ENCODE measurements around the gene NKX6-1. TPM values are rescaled to one million over a fixed set of nuclear protein-coding genes. Genes with fewer than 3 reads are reported as not detected.
A peak's percentile ranks its signal among the peaks of the same experiment; 100 is the strongest.

NKX6-1 gene
- total RNA-seq, result not detected
- long read RNA-seq, result 0 reads

DNA sequence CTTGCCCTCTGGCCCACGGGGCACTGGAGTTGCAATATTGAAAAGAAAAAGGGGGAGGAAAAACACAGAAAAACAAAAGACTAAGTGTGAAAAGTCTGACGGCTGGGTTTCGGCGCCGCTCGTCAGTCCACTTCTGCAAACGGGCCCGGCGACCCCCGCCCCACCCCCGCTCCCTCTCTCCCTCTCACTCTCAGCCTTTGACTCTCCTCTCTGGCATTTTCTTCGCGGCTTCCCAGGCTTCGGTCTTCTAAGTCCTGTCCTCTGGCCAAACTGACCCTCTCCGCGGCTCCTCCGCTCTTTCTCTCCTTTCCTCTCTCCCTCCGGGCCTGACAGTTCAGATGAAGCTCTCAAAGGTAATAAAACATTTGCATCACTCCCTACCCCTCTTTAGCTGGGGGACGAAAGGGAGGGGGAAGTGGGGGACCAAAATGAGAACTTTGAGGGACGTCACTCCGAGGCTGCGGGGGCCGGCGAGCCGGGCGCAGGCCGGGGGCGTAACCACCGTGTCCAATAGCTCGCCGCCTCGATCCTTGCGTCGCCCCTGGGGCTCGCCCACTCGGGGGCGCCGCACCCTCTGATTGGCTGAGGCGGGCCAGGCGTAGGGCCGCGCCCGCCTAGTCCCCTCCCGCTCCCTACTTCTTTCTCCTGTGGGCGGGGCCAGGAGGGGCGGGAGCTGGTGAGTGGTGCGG, at the start of gene NKX6-1:
NKX6-1 (minus strand) TSS at position 358 of the 689 bp plus-strand sequence. CDS start 1,064 bp downstream, outside the sequence.
- DNase-seq (peak; percentile 70), ATAC-seq (ENCODE audit: poor library complexity) (peak; percentile 86)
- intact Hi-C loops (cut with DNase I), result no loop called here

DNA sequence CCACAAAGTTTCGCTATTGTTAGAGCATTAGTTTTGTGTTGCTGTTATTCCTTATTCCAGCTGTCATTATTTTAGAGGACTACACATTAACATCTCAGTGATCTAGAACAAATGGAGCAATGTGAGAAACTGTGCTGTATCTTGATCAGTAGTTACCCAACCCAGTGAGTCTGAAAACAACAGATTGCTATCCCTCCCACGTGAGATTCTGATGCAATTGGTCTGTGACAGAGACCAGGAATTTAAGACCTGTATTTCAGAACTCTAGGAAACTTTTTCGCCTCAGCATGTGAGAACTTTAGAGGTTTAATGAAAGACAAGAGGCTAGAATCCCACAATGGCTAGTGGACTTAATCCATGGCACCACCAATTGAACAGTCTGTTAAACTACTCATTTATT, 48.1 kb upstream of the NKX6-1 start:
- ATAC-seq (ENCODE audit: poor library complexity), result no peak
- intact Hi-C loops (cut with DNase I), result no loop called here
- no peak for DNase-seq

DNA sequence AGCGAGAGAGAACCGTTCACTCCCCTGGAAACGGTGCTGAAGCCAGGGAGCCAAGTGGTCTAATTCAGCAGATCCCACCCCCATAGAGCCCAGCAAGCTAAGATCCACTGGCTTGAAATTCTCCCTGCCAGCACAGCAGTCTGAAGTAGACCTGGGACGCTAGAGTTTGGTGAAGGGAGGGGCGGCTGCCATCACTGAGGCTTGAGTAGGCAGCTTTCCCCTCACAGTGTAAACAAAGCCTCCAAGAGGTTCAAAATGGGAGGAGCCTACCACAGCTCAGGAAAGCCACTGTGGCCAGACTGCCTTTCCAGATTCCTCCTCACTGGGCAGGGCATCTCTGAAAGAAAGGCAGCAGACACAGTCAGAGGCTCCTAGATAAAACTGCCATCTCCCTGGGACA, 46.0 kb upstream of the NKX6-1 start:
- DNase-seq (no peak), ATAC-seq (ENCODE audit: poor library complexity) (no peak)
- intact Hi-C loops (cut with DNase I), result no loop called here

DNA sequence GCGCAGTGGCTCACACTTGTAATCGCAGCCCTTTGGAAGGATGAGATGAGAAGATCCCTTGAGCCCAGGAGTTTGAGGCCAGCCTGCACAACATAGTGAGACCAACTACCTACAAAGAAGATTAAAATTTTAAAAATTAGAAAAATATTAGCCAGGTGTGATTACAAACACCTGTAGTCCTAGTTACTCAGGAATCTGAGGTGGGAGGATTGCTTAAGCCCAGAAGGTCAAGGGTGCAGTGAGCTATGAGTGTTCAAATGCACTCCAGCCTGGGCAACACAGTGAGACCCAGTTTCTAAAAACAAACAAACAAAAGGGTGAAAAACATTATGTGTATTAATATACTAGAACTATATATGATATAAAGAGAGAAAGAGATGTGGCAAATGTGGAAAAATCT, 36.8 kb upstream of the NKX6-1 start:
- ATAC-seq (ENCODE audit: poor library complexity) (no peak), DNase-seq (no peak)
- intact Hi-C loops (cut with DNase I), result no loop called here

DNA sequence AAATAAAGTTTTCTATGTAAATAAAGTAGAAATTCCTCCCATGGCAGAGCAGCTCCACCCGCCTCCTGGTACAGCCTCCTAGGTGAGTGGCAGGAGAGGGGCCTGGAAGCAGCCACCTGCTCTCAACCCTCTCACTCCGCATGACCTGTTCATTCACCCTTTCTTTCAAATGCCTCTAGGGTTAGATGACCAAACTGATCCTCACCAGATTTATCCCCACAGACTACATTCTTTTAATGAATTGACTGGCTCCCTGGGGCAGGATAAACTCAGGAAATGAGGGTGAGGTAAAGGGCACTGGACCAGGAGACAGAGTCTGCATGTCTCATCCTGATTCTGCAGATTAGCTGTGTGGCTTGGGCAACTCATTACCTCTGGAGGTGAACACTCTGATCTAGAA, 32.6 kb upstream of the NKX6-1 start:
- ATAC-seq (ENCODE audit: poor library complexity) (no peak), DNase-seq (no peak)
- intact Hi-C loops (cut with DNase I), result no loop called here

GRCh38 chr4:84530871-84531270, 31.8 kb upstream of the NKX6-1 start:
- DNase-seq (no peak), ATAC-seq (ENCODE audit: poor library complexity) (no peak)
- intact Hi-C loops (cut with DNase I), result no loop called here

DNA sequence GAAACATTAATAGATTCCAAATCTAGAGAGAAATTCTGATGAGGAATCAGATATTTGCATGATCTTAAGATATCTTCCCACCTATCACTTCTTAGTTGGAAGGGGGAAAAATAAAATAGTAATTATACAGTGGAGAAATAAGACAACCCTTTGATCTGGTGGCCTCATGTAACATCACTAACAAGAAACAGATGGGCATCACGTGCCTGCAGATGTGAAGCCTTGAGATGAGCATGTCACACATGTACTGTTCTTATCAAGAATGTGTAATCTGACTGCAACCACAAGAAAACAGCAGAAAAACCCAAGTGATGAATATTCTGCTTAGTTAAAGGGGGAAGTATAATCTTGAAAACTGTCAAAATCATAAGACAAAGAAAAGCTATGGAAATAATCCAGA, 31.4 kb upstream of the NKX6-1 start:
- intact Hi-C loops (cut with DNase I), result no loop called here
- DNase-seq (no peak), ATAC-seq (ENCODE audit: poor library complexity) (no peak)

DNA sequence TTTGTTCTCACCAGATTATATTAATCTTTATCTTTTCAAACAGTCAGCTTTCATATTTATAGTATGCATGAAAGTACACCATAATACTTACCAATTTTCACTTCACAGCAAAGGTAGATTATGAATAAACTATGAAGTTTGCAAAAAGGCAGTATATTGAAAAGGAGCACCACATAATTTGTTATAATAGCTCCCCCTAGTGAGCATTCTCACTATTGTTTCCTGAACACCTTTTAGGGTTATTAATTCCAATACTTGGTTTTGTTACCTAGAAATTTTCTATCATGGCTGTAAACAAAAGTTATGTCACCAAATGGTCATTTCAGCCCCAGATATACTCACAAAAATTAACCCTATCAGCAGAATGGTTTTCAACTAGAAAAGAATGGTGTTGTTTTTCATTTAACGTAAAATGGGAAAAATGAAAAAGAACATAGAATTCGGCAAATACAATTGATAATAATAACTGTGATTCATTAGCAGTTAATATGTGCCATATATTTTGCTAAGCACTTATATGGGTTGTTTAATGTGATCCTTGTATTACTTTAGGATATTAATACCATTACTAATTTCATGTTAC, 30.2 kb upstream of the NKX6-1 start:
- intact Hi-C loops (cut with DNase I), result no loop called here
- DNase-seq (no peak), ATAC-seq (ENCODE audit: poor library complexity) (no peak)

- DNase-seq (no peak), ATAC-seq (ENCODE audit: poor library complexity) (no peak)
- intact Hi-C loops (cut with DNase I), result no loop called here
Observed at GRCh38 chr4:84527391-84527790, 28.3 kb upstream of the NKX6-1 start.

GRCh38 chr4:84515075-84515474, 16.0 kb upstream of the NKX6-1 start:
- DNase-seq, result no peak
- ATAC-seq (ENCODE audit: poor library complexity), result no peak
- intact Hi-C loops (cut with DNase I), result no loop called here

- intact Hi-C loops (cut with DNase I), result no loop called here
- no peak for ATAC-seq (ENCODE audit: poor library complexity)
- DNase-seq, result no peak
Observed at GRCh38 chr4:84512277-84512676, 13.2 kb upstream of the NKX6-1 start.

DNA sequence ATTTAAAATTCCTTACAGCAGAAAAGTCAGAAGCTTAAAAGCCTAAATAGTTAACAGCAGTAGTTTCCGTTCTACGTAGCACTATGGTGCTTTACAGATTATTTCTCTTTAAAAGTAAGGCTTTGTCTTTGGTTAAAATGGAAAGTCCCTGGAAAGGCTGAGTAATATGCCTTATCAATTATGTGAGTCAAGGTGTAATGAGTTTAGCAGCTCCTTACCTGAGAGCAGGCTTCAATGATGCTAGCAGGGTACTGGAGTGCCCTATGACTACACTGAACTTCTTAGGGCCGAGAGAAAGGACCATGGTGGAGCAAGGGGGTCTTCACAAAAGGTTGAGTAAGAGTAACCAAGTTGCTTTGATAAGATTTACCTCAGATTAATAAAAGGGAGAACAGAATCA, 12.6 kb upstream of the NKX6-1 start:
- DNase-seq (no peak), ATAC-seq (ENCODE audit: poor library complexity) (no peak)
- intact Hi-C loops (cut with DNase I), result no loop called here

GRCh38 chr4:84507941-84508340, 8.8 kb upstream of the NKX6-1 start:
- intact Hi-C loops (cut with DNase I), result loop anchor here (10.0 kb wide), 2 partner anchors 733 to 853 kb away; no protein-coding TSS in a partner anchor
- ATAC-seq (ENCODE audit: poor library complexity) (no peak), DNase-seq (no peak)

DNA sequence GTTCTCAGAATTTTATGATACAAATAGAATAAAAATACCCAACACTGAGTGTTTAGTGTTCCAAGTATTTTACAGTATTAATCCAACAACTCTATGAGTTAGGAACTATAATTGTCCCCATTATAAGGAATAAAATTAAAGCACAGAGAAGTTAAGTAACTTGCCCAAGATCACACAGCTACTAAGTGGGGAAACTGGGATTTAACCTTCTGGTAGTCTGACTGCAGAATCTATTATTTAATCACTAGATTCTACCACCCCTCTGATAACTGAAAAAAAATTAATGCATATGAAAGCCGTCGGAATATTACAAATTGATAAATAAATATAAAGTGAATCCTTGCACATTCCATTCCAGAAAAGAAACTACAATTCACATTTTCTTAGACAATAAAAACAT, 5.7 kb upstream of the NKX6-1 start:
- DNase-seq (no peak), ATAC-seq (ENCODE audit: poor library complexity) (no peak)
- intact Hi-C loops (cut with DNase I), result loop anchor here (10.0 kb wide), 2 partner anchors 730 to 850 kb away; no protein-coding TSS in a partner anchor

- ATAC-seq (ENCODE audit: poor library complexity) (peak; percentile 74), DNase-seq (no peak)
- intact Hi-C loops (cut with DNase I), result loop anchor here (10.0 kb wide), 2 partner anchors 729 to 849 kb away; no protein-coding TSS in a partner anchor
Observed at GRCh38 chr4:84503495-84504437, 4.7 kb upstream of the NKX6-1 start.

DNA sequence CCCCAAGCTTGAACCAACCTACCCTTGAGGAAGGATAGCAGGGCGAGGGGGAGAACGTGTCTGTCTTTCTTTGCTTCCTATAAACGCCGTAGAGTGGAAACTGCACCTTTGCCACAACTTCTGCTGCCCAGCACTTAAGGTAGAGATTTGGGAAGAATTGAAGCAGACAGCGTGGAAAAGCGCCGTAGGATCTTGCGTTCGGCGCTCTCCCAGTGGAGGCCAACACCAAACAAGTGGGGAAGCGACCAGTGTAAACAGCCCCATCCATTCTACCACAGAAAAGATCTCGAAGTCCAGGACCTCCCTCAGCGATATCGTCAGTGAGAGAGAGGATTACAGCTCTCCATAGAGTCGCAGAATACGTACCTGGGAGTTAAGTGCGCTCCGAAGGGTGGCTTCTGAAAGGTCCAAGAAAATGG, 3.9 kb upstream of the NKX6-1 start:
- ATAC-seq (ENCODE audit: poor library complexity) (no peak), DNase-seq (no peak)
- intact Hi-C loops (cut with DNase I), result loop anchor here (10.0 kb wide), 2 partner anchors 728 to 848 kb away; no protein-coding TSS in a partner anchor

GRCh38 chr4:84502333-84502954, 3.4 kb upstream of the NKX6-1 start:
- intact Hi-C loops (cut with DNase I), result loop anchor here (10.0 kb wide), 2 partner anchors 728 to 848 kb away; no protein-coding TSS in a partner anchor
- DNase-seq, result no peak

DNA sequence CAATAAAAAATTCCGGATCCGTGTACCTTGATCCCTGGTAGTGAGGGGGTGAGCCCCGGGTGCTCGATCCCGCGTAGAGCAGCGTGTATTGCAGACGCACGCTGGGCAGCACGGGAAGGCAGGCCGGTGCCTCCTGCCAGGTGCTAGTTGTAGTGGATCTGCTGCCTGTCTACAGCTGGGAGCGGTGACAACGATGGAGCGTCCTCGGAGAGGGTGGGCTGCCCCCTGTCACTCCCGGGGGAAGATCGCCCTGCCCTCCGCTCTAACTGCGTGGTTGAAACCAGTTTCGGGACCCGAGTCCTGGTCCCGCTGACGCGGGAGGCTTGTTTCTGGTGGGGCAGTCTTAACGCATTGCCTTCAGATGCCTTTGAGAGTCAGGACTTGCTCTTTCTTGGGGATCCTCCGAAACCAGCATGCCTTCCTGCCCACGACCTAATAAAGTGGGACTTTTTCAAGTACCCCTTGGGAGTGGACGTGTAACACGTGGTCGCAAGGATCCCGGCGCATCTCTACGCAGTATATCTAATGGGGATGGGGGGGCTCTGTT, 2.7 kb upstream of the NKX6-1 start:
- intact Hi-C loops (cut with DNase I), result loop anchor here (10.0 kb wide), 2 partner anchors 727 to 847 kb away; no protein-coding TSS in a partner anchor
- ATAC-seq (ENCODE audit: poor library complexity) (no peak), DNase-seq (no peak)

More at GRCh38 chr4:84502333-84502954, 3.4 kb upstream of the NKX6-1 start:
- no peak for ATAC-seq (ENCODE audit: poor library complexity)

- DNase-seq (no peak), ATAC-seq (ENCODE audit: poor library complexity) (no peak)
- intact Hi-C loops (cut with DNase I), result loop anchor here (10.0 kb wide), 2 partner anchors 726 to 846 kb away; no protein-coding TSS in a partner anchor
Observed at GRCh38 chr4:84501202-84501503, 2.1 kb upstream of the NKX6-1 start.

Data from Right ventricle myocardium superior (tissue), 1 donor.